ENCODE results near the gene RTN4R. TPM values are rescaled to one million over a fixed set of nuclear protein-coding genes. Genes with fewer than 3 reads are reported as not detected.

Gene RTN4R
- total and polyA plus RNA-seq, 9 of the 15 experiments (the other 6 are each of a cell fraction or from before 2014, with no cell fraction given): 0.04 to 2.8 (median 1.4) TPM; not detected in 3

DNA sequence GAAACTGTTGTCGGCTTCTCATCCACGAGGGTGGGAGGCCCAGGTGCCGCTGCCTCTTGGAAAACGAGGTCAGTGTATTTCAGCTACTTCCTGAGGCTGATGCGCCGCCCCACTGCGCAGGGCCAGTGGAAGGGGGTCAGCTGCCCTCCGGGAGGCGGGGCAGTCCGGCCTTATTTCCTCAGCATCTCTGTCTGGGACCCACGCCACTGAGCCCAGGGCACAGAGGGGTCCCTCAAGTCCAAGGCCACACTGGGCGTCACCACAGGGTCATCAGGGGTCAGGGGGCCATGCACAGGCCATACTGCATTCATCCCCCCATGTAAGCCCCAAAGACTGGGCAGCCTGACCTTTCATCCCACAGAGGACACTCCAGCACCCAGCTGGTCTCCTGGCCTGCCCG lies 12.1 kb downstream of the RTN4R start (continued):
- TF ChIP-seq, protein P1, sequence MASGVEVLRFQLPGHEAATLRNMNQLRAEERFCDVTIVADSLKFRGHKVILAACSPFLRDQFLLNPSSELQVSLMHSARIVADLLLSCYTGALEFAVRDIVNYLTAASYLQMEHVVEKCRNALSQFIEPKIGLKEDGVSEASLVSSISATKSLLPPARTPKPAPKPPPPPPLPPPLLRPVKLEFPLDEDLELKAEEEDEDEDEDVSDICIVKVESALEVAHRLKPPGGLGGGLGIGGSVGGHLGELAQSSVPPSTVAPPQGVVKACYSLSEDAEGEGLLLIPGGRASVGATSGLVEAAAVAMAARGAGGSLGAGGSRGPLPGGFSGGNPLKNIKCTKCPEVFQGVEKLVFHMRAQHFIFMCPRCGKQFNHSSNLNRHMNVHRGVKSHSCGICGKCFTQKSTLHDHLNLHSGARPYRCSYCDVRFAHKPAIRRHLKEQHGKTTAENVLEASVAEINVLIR (CRISPR knock-in tag; IDR thresholded peaks at IDR 0.05): no peak
- peak; percentile 86; the same call in 1 of the 2 replicates for TF ChIP-seq NR4A1 (CRISPR knock-in tag; IDR thresholded peaks at IDR 0.05)
- no peak for TF ChIP-seq NR4A1 (tag; IDR thresholded peaks at IDR 0.05)
- TF ChIP-seq PHF8 (IDR thresholded peaks at IDR 0.05; ENCODE audit: borderline replicate concordance, low read length): 0 out of 2 replicates have a peak, but pooled peaks have one; percentile 6
- no peak for TF ChIP-seq RFX5 (IDR thresholded peaks at IDR 0.05; ENCODE audit: low read depth, low read length)
- TF ChIP-seq HMG20A (CRISPR knock-in tag; conservative IDR thresholded peaks at IDR 0.05): no peak
- TF ChIP-seq KLF16 (IDR thresholded peaks at IDR 0.05): no peak
- TF ChIP-seq ZNF77 (CRISPR knock-in tag; IDR thresholded peaks at IDR 0.05): no peak
- no peak for TF ChIP-seq CBFB (CRISPR knock-in tag; IDR thresholded peaks at IDR 0.05)
- TF ChIP-seq NR1H2 (CRISPR knock-in tag; IDR thresholded peaks at IDR 0.05): no peak
- no peak for TF ChIP-seq TAF15 (IDR thresholded peaks at IDR 0.05; ENCODE audit: low read depth, low read length)
- no peak for TF ChIP-seq MCM7 (IDR thresholded peaks at IDR 0.05)
- TF ChIP-seq, protein P2, sequence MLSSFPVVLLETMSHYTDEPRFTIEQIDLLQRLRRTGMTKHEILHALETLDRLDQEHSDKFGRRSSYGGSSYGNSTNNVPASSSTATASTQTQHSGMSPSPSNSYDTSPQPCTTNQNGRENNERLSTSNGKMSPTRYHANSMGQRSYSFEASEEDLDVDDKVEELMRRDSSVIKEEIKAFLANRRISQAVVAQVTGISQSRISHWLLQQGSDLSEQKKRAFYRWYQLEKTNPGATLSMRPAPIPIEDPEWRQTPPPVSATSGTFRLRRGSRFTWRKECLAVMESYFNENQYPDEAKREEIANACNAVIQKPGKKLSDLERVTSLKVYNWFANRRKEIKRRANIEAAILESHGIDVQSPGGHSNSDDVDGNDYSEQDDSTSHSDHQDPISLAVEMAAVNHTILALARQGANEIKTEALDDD (IDR thresholded peaks at IDR 0.05): no peak
- TF ChIP-seq ZNF507 (tag; conservative IDR thresholded peaks at IDR 0.05): no peak
- no peak for TF ChIP-seq HNRNPUL1 (IDR thresholded peaks at IDR 0.05; ENCODE audit: low read length)
- TF ChIP-seq SAP30 (IDR thresholded peaks at IDR 0.05; ENCODE audit: borderline replicate concordance, insufficient read depth, low read depth, low read length, poor library complexity, severe bottlenecking): peak; percentile 6
- TF ChIP-seq ZFX (CRISPR knock-in tag; IDR thresholded peaks at IDR 0.05): no peak
- no peak for TF ChIP-seq SREBF1 (IDR thresholded peaks at IDR 0.05; ENCODE audit: borderline replicate concordance, low read depth, low read length)
- TF ChIP-seq, protein P3, sequence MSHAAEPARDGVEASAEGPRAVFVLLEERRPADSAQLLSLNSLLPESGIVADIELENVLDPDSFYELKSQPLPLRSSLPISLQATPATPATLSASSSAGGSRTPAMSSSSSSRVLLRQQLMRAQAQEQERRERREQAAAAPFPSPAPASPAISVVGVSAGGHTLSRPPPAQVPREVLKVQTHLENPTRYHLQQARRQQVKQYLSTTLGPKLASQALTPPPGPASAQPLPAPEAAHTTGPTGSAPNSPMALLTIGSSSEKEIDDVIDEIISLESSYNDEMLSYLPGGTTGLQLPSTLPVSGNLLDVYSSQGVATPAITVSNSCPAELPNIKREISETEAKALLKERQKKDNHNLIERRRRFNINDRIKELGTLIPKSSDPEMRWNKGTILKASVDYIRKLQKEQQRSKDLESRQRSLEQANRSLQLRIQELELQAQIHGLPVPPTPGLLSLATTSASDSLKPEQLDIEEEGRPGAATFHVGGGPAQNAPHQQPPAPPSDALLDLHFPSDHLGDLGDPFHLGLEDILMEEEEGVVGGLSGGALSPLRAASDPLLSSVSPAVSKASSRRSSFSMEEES (CRISPR knock-in tag; IDR thresholded peaks at IDR 0.05): no peak
- no peak for TF ChIP-seq NR2C2 (CRISPR knock-in tag; IDR thresholded peaks at IDR 0.05)
- TF ChIP-seq NR2C2 (tag; IDR thresholded peaks at IDR 0.05): no peak
- TF ChIP-seq, protein P4, sequence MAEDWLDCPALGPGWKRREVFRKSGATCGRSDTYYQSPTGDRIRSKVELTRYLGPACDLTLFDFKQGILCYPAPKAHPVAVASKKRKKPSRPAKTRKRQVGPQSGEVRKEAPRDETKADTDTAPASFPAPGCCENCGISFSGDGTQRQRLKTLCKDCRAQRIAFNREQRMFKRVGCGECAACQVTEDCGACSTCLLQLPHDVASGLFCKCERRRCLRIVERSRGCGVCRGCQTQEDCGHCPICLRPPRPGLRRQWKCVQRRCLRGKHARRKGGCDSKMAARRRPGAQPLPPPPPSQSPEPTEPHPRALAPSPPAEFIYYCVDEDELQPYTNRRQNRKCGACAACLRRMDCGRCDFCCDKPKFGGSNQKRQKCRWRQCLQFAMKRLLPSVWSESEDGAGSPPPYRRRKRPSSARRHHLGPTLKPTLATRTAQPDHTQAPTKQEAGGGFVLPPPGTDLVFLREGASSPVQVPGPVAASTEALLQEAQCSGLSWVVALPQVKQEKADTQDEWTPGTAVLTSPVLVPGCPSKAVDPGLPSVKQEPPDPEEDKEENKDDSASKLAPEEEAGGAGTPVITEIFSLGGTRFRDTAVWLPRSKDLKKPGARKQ (CRISPR knock-in tag; IDR thresholded peaks at IDR 0.05): no peak
- TF ChIP-seq, protein P5, sequence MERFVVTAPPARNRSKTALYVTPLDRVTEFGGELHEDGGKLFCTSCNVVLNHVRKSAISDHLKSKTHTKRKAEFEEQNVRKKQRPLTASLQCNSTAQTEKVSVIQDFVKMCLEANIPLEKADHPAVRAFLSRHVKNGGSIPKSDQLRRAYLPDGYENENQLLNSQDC (CRISPR knock-in tag; IDR thresholded peaks at IDR 0.05): no peak
- 0 out of 2 replicates have a peak, but pooled peaks have one; percentile 33 for TF ChIP-seq ZNF133 (CRISPR knock-in tag; IDR thresholded peaks at IDR 0.05)
- no peak for TF ChIP-seq GABPB1 (CRISPR knock-in tag; IDR thresholded peaks at IDR 0.05)
- no peak for TF ChIP-seq CC2D1A (IDR thresholded peaks at IDR 0.05)

Measured in K562 (cell line).